ENCODE data around the gene MLEC. TPM values are rescaled to one million over a fixed set of nuclear protein-coding genes. Genes with fewer than 3 reads are reported as not detected.

Gene MLEC
- total and polyA plus RNA-seq, 2 of the 13 experiments (the other 11 are each of a cell fraction or from before 2014, with no cell fraction given), result 49.8 to 156 TPM

GRCh38 chr12:120686151-120686689, 729 bp upstream of the MLEC start (continued):
- TF ChIP-seq TBX2 (CRISPR knock-in tag; IDR thresholded peaks at IDR 0.05; ENCODE audit: borderline replicate concordance), result peak; percentile 49; the same call in 1 of the 2 replicates
- TF ChIP-seq NFATC3 (CRISPR knock-in tag; IDR thresholded peaks at IDR 0.05), result no peak
- no peak for TF ChIP-seq ARNTL (CRISPR knock-in tag; IDR thresholded peaks at IDR 0.05)
- TF ChIP-seq, protein P1, sequence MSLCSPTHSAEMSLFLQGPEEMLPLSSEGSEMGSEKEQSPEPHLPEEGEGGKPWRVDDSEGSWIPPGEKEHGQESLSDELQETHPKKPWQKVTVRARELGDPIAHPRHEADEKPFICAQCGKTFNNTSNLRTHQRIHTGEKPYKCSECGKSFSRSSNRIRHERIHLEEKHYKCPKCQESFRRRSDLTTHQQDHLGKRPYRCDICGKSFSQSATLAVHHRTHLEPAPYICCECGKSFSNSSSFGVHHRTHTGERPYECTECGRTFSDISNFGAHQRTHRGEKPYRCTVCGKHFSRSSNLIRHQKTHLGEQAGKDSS (CRISPR knock-in tag; IDR thresholded peaks at IDR 0.05; ENCODE audit: borderline replicate concordance, low read depth), result no peak
- TF ChIP-seq IRX3 (CRISPR knock-in tag; IDR thresholded peaks at IDR 0.05; ENCODE audit: borderline replicate concordance, low read depth), result no peak
- TF ChIP-seq SP1 (IDR thresholded peaks at IDR 0.05), result peak; percentile 61; the same call in 1 of the 2 replicates
- TF ChIP-seq SP1 (CRISPR knock-in tag; IDR thresholded peaks at IDR 0.05), result peak; percentile 78; the same call in 1 of the 2 replicates
- TF ChIP-seq ZNF616 (CRISPR knock-in tag; IDR thresholded peaks at IDR 0.05; ENCODE audit: low read depth), result no peak
- no peak for TF ChIP-seq ZXDC (CRISPR knock-in tag; IDR thresholded peaks at IDR 0.05)
- TF ChIP-seq ZNF678 (CRISPR knock-in tag; IDR thresholded peaks at IDR 0.05), result no peak
- TF ChIP-seq ZBTB26 (CRISPR knock-in tag; IDR thresholded peaks at IDR 0.05; ENCODE audit: borderline replicate concordance), result no peak
- TF ChIP-seq GMEB1 (CRISPR knock-in tag; IDR thresholded peaks at IDR 0.05; ENCODE audit: borderline replicate concordance), result peak; percentile 74; the same call in 1 of the 2 replicates
- TF ChIP-seq MED1 (CRISPR knock-in tag; IDR thresholded peaks at IDR 0.05), result peak; percentile 9; the same call in 1 of the 2 replicates
- peak; percentile 81; the same call in 1 of the 2 replicates for TF ChIP-seq SAP130 (CRISPR knock-in tag; IDR thresholded peaks at IDR 0.05; ENCODE audit: low read depth)
- TF ChIP-seq RBFOX2 (IDR thresholded peaks at IDR 0.05; ENCODE audit: low read depth, low read length), result no peak
- no peak for TF ChIP-seq EHMT2 (IDR thresholded peaks at IDR 0.05; ENCODE audit: borderline replicate concordance, low read depth, low read length)
- no peak for TF ChIP-seq RXRB (CRISPR knock-in tag; IDR thresholded peaks at IDR 0.05; ENCODE audit: borderline replicate concordance)
- no peak; the same call in 1 of the 2 replicates for TF ChIP-seq NRL (CRISPR knock-in tag; IDR thresholded peaks at IDR 0.05; ENCODE audit: borderline replicate concordance)
- no peak for TF ChIP-seq ZC3H4 (CRISPR knock-in tag; IDR thresholded peaks at IDR 0.05; ENCODE audit: borderline replicate concordance)
- no peak for TF ChIP-seq ZNF639 (CRISPR knock-in tag; conservative IDR thresholded peaks at IDR 0.05)
- no peak; the same call in 1 of the 2 replicates for TF ChIP-seq FOSL2 (CRISPR knock-in tag; IDR thresholded peaks at IDR 0.05)
- TF ChIP-seq PRPF4 (IDR thresholded peaks at IDR 0.05; ENCODE audit: low read depth, low read length, poor library complexity, severe bottlenecking), result no peak
- TF ChIP-seq ZNF556 (CRISPR knock-in tag; IDR thresholded peaks at IDR 0.05; ENCODE audit: borderline replicate concordance), result no peak
